H9 (cell line): Measurements from ENCODE around the gene KIAA1671. TPM values are rescaled to one million over a fixed set of nuclear protein-coding genes. Genes with fewer than 3 reads are reported as not detected.
A peak's percentile ranks its signal among the peaks of the same experiment; 100 is the strongest.

Experiments used
- DNase-seq: peaks from one replicate; pipeline ENCODE4 v3.0.0-alpha.2; 2017
- H2AFZ ChIP-seq: one replicate; pipeline ENCODE4 v1.6.1; 2013; ENCODE audit warnings: mild to moderate bottlenecking, low read length, control low read depth, moderate library complexity
- H2AK5ac ChIP-seq: 2 replicates; pipeline ENCODE4 v1.6.1; 2013; ENCODE audit warnings: low read length, control low read depth, mixed read lengths; ENCODE audit not compliant: insufficient read length
- H2BK120ac ChIP-seq: one replicate; pipeline ENCODE4 v1.6.1; 2013; ENCODE audit warnings: low read depth, mild to moderate bottlenecking, low read length, control low read depth, inconsistent platforms; ENCODE audit not compliant: poor library complexity, severe bottlenecking
- H2BK12ac ChIP-seq: 2 replicates; pipeline ENCODE4 v1.6.1; 2013; ENCODE audit warnings: low read length, control low read depth, mixed read lengths, low read depth; ENCODE audit not compliant: insufficient read length
- H2BK15ac ChIP-seq: 2 replicates; pipeline ENCODE4 v1.6.1; 2013; ENCODE audit warnings: low read depth, low read length, control low read depth
- H2BK20ac ChIP-seq: one replicate; pipeline ENCODE4 v1.6.1; 2013; ENCODE audit warnings: low read depth, mild to moderate bottlenecking, low read length, control low read depth, inconsistent platforms; ENCODE audit not compliant: poor library complexity, severe bottlenecking
- H2BK5ac ChIP-seq: 2 replicates; pipeline ENCODE4 v1.6.1; 2013; ENCODE audit warnings: low read length, control low read depth, mixed read lengths; ENCODE audit not compliant: insufficient read length
- H3K14ac ChIP-seq: 2 replicates; pipeline ENCODE4 v1.6.1; 2013; ENCODE audit warnings: low read length, control low read depth; ENCODE audit not compliant: insufficient read depth
- H3K18ac ChIP-seq: 2 replicates; pipeline ENCODE4 v1.6.1; 2013; ENCODE audit warnings: low read depth, mild to moderate bottlenecking, mixed read lengths, low read length, control low read depth; ENCODE audit not compliant: insufficient read length
- H3K23ac ChIP-seq: 2 replicates; pipeline ENCODE4 v1.6.1; 2013; ENCODE audit warnings: low read length, control low read depth, mixed read lengths, low read depth; ENCODE audit not compliant: insufficient read length
- H3K23me2 ChIP-seq: 2 replicates; pipeline ENCODE4 v1.6.1; 2013; ENCODE audit warnings: low read depth, mild to moderate bottlenecking, mixed read lengths, low read length, control low read depth; ENCODE audit not compliant: insufficient read length, poor library complexity, severe bottlenecking
- H3K27ac ChIP-seq: 2 replicates; pipeline ENCODE4 v1.5.1; 2013; ENCODE audit warnings: low read length, control low read depth, mixed read lengths, low read depth; ENCODE audit not compliant: insufficient read length
- H3K27me3 ChIP-seq: 2 replicates; pipeline ENCODE4 v1.6.1; 2013; ENCODE audit warnings: low read length, control low read depth, inconsistent platforms; ENCODE audit not compliant: insufficient read depth
- H3K4ac ChIP-seq: 2 replicates; pipeline ENCODE4 v1.6.1; 2013; ENCODE audit warnings: low read depth, mild to moderate bottlenecking, control low read depth, inconsistent platforms, low read length, moderate library complexity
- H3K4me1 ChIP-seq: 2 replicates; pipeline ENCODE4 v1.6.1; 2013; ENCODE audit warnings: low read length, control low read depth, inconsistent platforms; ENCODE audit not compliant: insufficient read depth
- H3K4me2 ChIP-seq: 2 replicates; pipeline ENCODE4 v1.6.1; 2013; ENCODE audit warnings: low read length, control low read depth, mixed read lengths; ENCODE audit not compliant: insufficient read length, insufficient read depth
- H3K56ac ChIP-seq: 2 replicates; pipeline ENCODE4 v1.6.1; 2013; ENCODE audit warnings: low read depth, mild to moderate bottlenecking, mixed read lengths, low read length, control low read depth; ENCODE audit not compliant: insufficient read length
- H3K79me1 ChIP-seq: 2 replicates; pipeline ENCODE4 v1.6.1; 2013; ENCODE audit warnings: low read depth, mild to moderate bottlenecking, moderate library complexity, low read length, control low read depth, inconsistent platforms; ENCODE audit not compliant: insufficient read depth, poor library complexity, severe bottlenecking
- H3K79me2 ChIP-seq: 2 replicates; pipeline ENCODE4 v1.6.1; 2013; ENCODE audit warnings: low read length, control low read depth, inconsistent platforms; ENCODE audit not compliant: insufficient read depth
- H3K9ac ChIP-seq: 2 replicates; pipeline ENCODE4 v1.6.1; 2013; ENCODE audit warnings: low read length, control low read depth, mixed read lengths; ENCODE audit not compliant: insufficient read length; ENCODE audit errors: extremely low read depth
- H3K9me3 ChIP-seq: one replicate; pipeline ENCODE4 v1.6.1; 2013; ENCODE audit warnings: low read depth, low read length, inconsistent platforms; ENCODE audit not compliant: control insufficient read depth
- H3T11ph ChIP-seq: one replicate; pipeline ENCODE4 v1.6.1; 2013; ENCODE audit warnings: mild to moderate bottlenecking, low read length, control low read depth, inconsistent platforms
- H4K20me1 ChIP-seq: one replicate; pipeline ENCODE4 v1.6.1; 2013; ENCODE audit not compliant: control insufficient read depth, insufficient read length, insufficient read depth
- H4K5ac ChIP-seq: 2 replicates; pipeline ENCODE4 v1.6.1; 2013; ENCODE audit warnings: low read depth, mild to moderate bottlenecking, mixed read lengths, low read length, control low read depth; ENCODE audit not compliant: insufficient read length
- H4K8ac ChIP-seq: replicated peaks from 2 replicates; pipeline ENCODE4 v1.6.1; 2013; ENCODE audit warnings: low read length, control low read depth, mixed read lengths, low read depth; ENCODE audit not compliant: insufficient read length
- H4K91ac ChIP-seq: 2 replicates; pipeline ENCODE4 v1.6.1; 2013; ENCODE audit warnings: low read depth, mild to moderate bottlenecking, moderate library complexity, mixed read lengths, low read length, control low read depth; ENCODE audit not compliant: insufficient read length
- H3K27ac Mint-ChIP-seq, 3 experiments: 2 replicates in 2 of 3; 3 replicates in 1 of 3; pipeline ENCODE4 v1.8.0; 2020 to 2021; ENCODE audit warnings: mixed read lengths in 3 of 3, mild to moderate bottlenecking in 1 of 3, moderate library complexity in 1 of 3
- H3K27me3 Mint-ChIP-seq: 2 replicates; pipeline ENCODE4 v1.8.0; 2021; ENCODE audit warnings: low read depth, mild to moderate bottlenecking, moderate library complexity, mixed read lengths
- H3K36me3 Mint-ChIP-seq, 3 experiments: 2 replicates in 2 of 3; 3 replicates in 1 of 3; pipeline ENCODE4 v1.8.0; 2020 to 2021; ENCODE audit warnings: low read depth in 3 of 3, mixed read lengths in 3 of 3; ENCODE audit not compliant: insufficient read depth in 1 of 3
- H3K4me1 Mint-ChIP-seq, 2 experiments: 2 replicates each; pipeline ENCODE4 v1.8.0; 2020; ENCODE audit warnings: mixed read lengths in 2 of 2
- H3K4me3 Mint-ChIP-seq, 2 experiments: 2 replicates in 1 of 2; 3 replicates in 1 of 2; pipeline ENCODE4 v1.8.0; 2020 to 2021; ENCODE audit warnings: mild to moderate bottlenecking in 2 of 2, mixed read lengths in 2 of 2, moderate library complexity in 1 of 2
- H3K9me3 Mint-ChIP-seq, 2 experiments: 2 replicates in 1 of 2; 3 replicates in 1 of 2; pipeline ENCODE4 v1.8.0; 2020; ENCODE audit warnings: mild to moderate bottlenecking in 2 of 2, mixed read lengths in 2 of 2, moderate library complexity in 1 of 2
- WGBS: extraction: QIAGEN DNeasy Blood & Tissue Kit; methylation state at CpG from one replicate; pipeline ENCODE4 v1.1.7; 2013; ENCODE audit warnings: missing lambda C conversion rate, low lambda C conversion rate, mixed read lengths; ENCODE audit not compliant: insufficient read length; ENCODE audit errors: extremely low coverage; 5-methylcytosine and 5-hydroxymethylcytosine counted together
- total RNA-seq: library from RNA; stranded (reverse); gene quantifications from 2 replicates; pipeline ENCODE4 v1.2.1, GENCODE V29; 2021
- TF ChIP-seq, protein P1 (sequence below): fragments of 200-600 bp; sonication (generic); conservative IDR thresholded peaks from 3 replicates; pipeline ENCODE4 v1.8.0; 2021; ENCODE audit warnings: antibody characterized with exemption, mild to moderate bottlenecking

Gene KIAA1671
- total RNA-seq, 1 experiment from 2014 or later = 22.6 TPM

DNA sequence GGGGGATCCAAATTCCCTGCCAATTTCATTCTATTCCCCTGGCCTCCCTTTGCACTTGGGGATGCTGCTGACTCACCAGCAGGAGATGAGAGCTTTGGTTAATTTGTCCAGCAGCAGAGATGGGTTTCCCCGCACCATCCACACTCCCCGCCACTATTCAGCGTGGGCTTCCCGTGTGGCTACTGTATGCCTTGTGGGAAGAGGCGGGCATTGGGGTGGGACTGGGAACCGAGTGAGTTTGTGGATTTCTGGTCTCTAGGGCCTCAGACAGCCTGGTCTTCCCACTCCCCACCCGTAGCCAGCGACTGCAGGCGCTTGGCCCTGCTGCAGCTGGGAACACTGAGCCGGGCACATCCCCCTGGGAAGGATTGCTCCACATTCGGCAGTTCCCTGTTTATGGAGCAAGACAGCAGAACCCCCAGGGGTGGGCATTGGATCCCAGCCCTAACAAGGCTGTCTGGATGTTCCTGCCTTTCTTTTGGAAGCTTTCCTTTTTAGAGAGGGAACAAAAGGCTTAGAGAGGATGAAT is 23.4 kb downstream of the KIAA1671 start:
- no peak overlapping the region for H2BK20ac ChIP-seq
- H4K20me1 ChIP-seq = no peaks in the 10 kb centered on the region
- peaks cover 2% of the 10 kb centered on the region; the same call in 1 of the 2 replicates for H3K4me1 ChIP-seq
- H3K36me3 Mint-ChIP-seq = peaks cover 0 to 8% (median 4%) of the 10 kb centered on the region in 3 experiments; a peak in 4 of 7 replicates
- no peak overlapping the region for H3K4me3 Mint-ChIP-seq
- peak overlapping the region; percentile 14 to 96 (median 90); a peak in 5 of 7 replicates for H3K27ac Mint-ChIP-seq
- no CpG with 5 or more reads among the region's 11 CpGs for WGBS
- no peak overlapping the region for H3K18ac ChIP-seq
- H2BK15ac ChIP-seq = no peak overlapping the region
- peaks cover 34 to 46% of the 10 kb centered on the region in 2 experiments for H3K4me1 Mint-ChIP-seq
- no peak overlapping the region for H3K4ac ChIP-seq
- no peak overlapping the region for H4K5ac ChIP-seq
- H3K23ac ChIP-seq = no peak overlapping the region
- H3K14ac ChIP-seq = no peak overlapping the region
- no peaks in the 10 kb centered on the region for H3K27me3 ChIP-seq
- H3K79me1 ChIP-seq = no peaks in the 10 kb centered on the region
- H2BK12ac ChIP-seq = no peak overlapping the region
- no peaks in the 10 kb centered on the region for H3K23me2 ChIP-seq
- no peak overlapping the region for H2BK120ac ChIP-seq
- no peaks in the 10 kb centered on the region for H3K27me3 Mint-ChIP-seq
- no peak overlapping the region for H4K8ac ChIP-seq
- H3K79me2 ChIP-seq = peaks cover 4% of the 10 kb centered on the region; the same call in 1 of the 2 replicates
- no peak overlapping the region for H2BK5ac ChIP-seq
- TF ChIP-seq, protein P1, sequence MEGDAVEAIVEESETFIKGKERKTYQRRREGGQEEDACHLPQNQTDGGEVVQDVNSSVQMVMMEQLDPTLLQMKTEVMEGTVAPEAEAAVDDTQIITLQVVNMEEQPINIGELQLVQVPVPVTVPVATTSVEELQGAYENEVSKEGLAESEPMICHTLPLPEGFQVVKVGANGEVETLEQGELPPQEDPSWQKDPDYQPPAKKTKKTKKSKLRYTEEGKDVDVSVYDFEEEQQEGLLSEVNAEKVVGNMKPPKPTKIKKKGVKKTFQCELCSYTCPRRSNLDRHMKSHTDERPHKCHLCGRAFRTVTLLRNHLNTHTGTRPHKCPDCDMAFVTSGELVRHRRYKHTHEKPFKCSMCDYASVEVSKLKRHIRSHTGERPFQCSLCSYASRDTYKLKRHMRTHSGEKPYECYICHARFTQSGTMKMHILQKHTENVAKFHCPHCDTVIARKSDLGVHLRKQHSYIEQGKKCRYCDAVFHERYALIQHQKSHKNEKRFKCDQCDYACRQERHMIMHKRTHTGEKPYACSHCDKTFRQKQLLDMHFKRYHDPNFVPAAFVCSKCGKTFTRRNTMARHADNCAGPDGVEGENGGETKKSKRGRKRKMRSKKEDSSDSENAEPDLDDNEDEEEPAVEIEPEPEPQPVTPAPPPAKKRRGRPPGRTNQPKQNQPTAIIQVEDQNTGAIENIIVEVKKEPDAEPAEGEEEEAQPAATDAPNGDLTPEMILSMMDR = no peak
- no peak for DNase-seq
- no peak overlapping the region for H3K4me2 ChIP-seq
- no peak overlapping the region for H3K9ac ChIP-seq
- no peak overlapping the region for H3K27ac ChIP-seq
- H3K9me3 Mint-ChIP-seq = no peaks in the 10 kb centered on the region
- no peak overlapping the region for H3T11ph ChIP-seq
- H3K9me3 ChIP-seq = no peaks in the 10 kb centered on the region
- H3K56ac ChIP-seq = no peak overlapping the region
- H2AK5ac ChIP-seq = no peak overlapping the region
- no peak overlapping the region for H4K91ac ChIP-seq
- H2AFZ ChIP-seq = no peak overlapping the region
